ENCODE results near the gene WHRN.

Gene WHRN

GRCh38 chr9:114428466-114428865 is 76.8 kb downstream of the WHRN start:
- Histone ChIP-seq H3K79me2 (ENCODE audit: insufficient read depth, low read length) (no peaks in the 10 kb centered on the region), H3K36me3 (ENCODE audit: low read length) (no peaks in the 10 kb centered on the region), H3K9me2 (replicated peaks; ENCODE audit: insufficient read depth, low read length) (no peaks in the 10 kb centered on the region), H3K27ac (ENCODE audit: low read depth, low read length) (no peak overlapping the region), H3K9ac (ENCODE audit: low read length) (no peak overlapping the region), H3K27me3 (ENCODE audit: low read length) (no peaks in the 10 kb centered on the region), H3F3A (ENCODE audit: insufficient read depth) (no peaks in the 10 kb centered on the region), H3K9me3 (ENCODE audit: insufficient read depth, low read length) (no peaks in the 10 kb centered on the region), H3K4me3 (ENCODE audit: insufficient read depth, low read length, poor library complexity, severe bottlenecking) (no peak overlapping the region), H2AFZ (ENCODE audit: low read depth, low read length, severe bottlenecking) (no peak overlapping the region), H3K4me2 (ENCODE audit: low read depth, low read length, poor library complexity, severe bottlenecking) (no peak overlapping the region), H4K20me1 (ENCODE audit: low read depth, low read length) (no peaks in the 10 kb centered on the region)
- TF ChIP-seq EZH2phosphoT487 (conservative IDR thresholded peaks at IDR 0.05; ENCODE audit: low read length) (no peak), CTCF (IDR thresholded peaks at IDR 0.05; ENCODE audit: insufficient read depth, low read length, poor library complexity, severe bottlenecking) (no peak)

GRCh38 chr9:114427644-114428043 is 77.6 kb downstream of the WHRN start:
- Histone ChIP-seq H3K27me3 (ENCODE audit: low read length) (no peaks in the 10 kb centered on the region), H3K9me2 (replicated peaks; ENCODE audit: insufficient read depth, low read length) (no peaks in the 10 kb centered on the region), H3K4me3 (ENCODE audit: insufficient read depth, low read length, poor library complexity, severe bottlenecking) (no peak overlapping the region), H3K36me3 (ENCODE audit: low read length) (no peaks in the 10 kb centered on the region), H2AFZ (ENCODE audit: low read depth, low read length, severe bottlenecking) (no peak overlapping the region), H3K4me2 (ENCODE audit: low read depth, low read length, poor library complexity, severe bottlenecking) (no peak overlapping the region), H3F3A (ENCODE audit: insufficient read depth) (no peaks in the 10 kb centered on the region), H3K79me2 (ENCODE audit: insufficient read depth, low read length) (no peaks in the 10 kb centered on the region), H3K9me3 (ENCODE audit: insufficient read depth, low read length) (no peaks in the 10 kb centered on the region), H3K27ac (ENCODE audit: low read depth, low read length) (no peak overlapping the region), H4K20me1 (ENCODE audit: low read depth, low read length) (no peaks in the 10 kb centered on the region), H3K9ac (ENCODE audit: low read length) (no peak overlapping the region)
- no peak for TF ChIP-seq CTCF (IDR thresholded peaks at IDR 0.05; ENCODE audit: insufficient read depth, low read length, poor library complexity, severe bottlenecking)
- TF ChIP-seq EZH2phosphoT487 (conservative IDR thresholded peaks at IDR 0.05; ENCODE audit: low read length) = no peak

GRCh38 chr9:114426046-114426948 is 79.0 kb downstream of the WHRN start:
- no peaks in the 10 kb centered on the region for H3F3A ChIP-seq (ENCODE audit: insufficient read depth)
- no peak overlapping the region for H3K4me2 ChIP-seq (ENCODE audit: low read depth, low read length, poor library complexity, severe bottlenecking)
- no peak overlapping the region for H2AFZ ChIP-seq (ENCODE audit: low read depth, low read length, severe bottlenecking)
- no peaks in the 10 kb centered on the region for H3K79me2 ChIP-seq (ENCODE audit: insufficient read depth, low read length)
- TF ChIP-seq CTCF (IDR thresholded peaks at IDR 0.05; ENCODE audit: insufficient read depth, low read length, poor library complexity, severe bottlenecking) = no peak
- TF ChIP-seq EZH2phosphoT487 (conservative IDR thresholded peaks at IDR 0.05; ENCODE audit: low read length) = no peak
- H3K9ac ChIP-seq (ENCODE audit: low read length) = no peak overlapping the region
- no peaks in the 10 kb centered on the region for H4K20me1 ChIP-seq (ENCODE audit: low read depth, low read length)
- H3K9me2 ChIP-seq (replicated peaks; ENCODE audit: insufficient read depth, low read length) = no peaks in the 10 kb centered on the region
- H3K27ac ChIP-seq (ENCODE audit: low read depth, low read length) = no peak overlapping the region
- no peak overlapping the region for H3K4me3 ChIP-seq (ENCODE audit: insufficient read depth, low read length, poor library complexity, severe bottlenecking)
- no peaks in the 10 kb centered on the region for H3K27me3 ChIP-seq (ENCODE audit: low read length)
- H3K36me3 ChIP-seq (ENCODE audit: low read length) = no peaks in the 10 kb centered on the region
- no peaks in the 10 kb centered on the region for H3K9me3 ChIP-seq (ENCODE audit: insufficient read depth, low read length)
